HG03135 (cell line): ENCODE results near the gene CRY1.
"Not testable (repeated sequence)": the region's sequence is repeated elsewhere in the genome, so short reads cannot be mapped to it uniquely, and the experiment has no call there.

Experiments used
- ATAC-seq: cut with Tn5 transposase; IDR thresholded peaks from one replicate; pipeline ENCODE4 v1.9.1; 2021; ENCODE audit warnings: mild to moderate bottlenecking, moderate library complexity; ENCODE audit not compliant: unreplicated experiment

The CRY1 gene

DNA sequence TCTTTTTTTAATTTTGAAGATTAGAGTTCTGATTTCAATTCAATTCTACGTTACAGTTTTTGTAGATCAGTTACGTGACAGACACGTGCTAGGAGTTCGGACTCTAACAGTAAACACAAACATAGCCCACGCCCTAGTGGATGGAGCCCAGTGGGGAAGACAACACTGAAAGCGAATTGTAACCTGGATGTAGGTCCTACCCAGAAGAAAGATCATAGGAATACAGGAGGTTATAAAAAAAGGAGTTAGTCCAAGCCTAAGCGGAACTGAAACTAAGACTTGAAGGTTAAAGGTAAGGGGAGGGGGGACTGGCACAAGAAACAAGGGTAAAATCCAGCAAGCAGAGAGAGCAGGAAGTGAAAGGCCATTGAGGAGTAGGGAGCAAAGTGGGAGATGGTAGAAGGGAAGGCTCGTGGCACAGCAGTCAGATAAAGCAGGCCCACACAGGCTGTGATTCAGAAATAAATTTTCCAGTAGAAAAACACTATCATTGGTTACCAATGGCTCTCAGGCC lies 15.7 kb upstream of the CRY1 start:
- no peak for ATAC-seq

DNA sequence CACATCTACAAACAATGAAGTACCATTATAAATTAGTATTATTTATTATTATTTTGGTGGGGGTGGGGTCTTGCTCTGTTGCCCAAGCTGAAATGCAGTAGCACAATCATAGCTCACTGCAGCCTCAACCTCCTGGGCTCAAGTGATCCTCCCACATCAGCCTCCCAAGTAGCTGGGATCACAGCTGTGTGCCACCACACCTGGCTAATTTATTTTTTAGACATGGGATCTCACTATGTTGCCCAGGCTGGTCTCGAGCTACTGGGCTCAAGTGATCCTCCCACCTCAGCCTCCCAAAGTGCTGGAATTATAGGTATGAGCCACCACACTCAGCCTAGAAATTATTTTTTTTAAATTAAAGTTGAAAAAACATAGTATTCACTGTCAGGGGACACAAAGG lies 15.0 kb upstream of the CRY1 start:
- ATAC-seq, result not testable (repeated sequence)

DNA sequence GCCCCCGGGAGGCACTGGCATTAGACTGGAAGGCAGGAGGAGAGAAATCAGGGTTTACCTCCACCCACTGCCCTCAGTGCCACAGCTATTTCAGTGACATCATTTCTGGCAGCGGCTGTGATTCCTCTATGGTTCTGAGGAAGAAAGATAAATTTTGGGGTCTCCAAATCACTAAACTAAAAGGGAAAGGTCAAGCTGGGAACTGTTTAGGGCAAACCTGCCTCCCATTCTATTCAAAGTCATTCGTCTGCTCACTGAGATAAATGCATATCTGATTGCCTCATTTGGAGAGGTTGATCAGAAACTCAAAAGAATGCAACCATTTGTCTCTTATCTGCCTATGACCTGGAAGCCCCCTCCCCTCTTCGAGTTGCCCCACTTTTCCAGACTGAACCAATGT lies 14.0 kb upstream of the CRY1 start:
- no peak for ATAC-seq

DNA sequence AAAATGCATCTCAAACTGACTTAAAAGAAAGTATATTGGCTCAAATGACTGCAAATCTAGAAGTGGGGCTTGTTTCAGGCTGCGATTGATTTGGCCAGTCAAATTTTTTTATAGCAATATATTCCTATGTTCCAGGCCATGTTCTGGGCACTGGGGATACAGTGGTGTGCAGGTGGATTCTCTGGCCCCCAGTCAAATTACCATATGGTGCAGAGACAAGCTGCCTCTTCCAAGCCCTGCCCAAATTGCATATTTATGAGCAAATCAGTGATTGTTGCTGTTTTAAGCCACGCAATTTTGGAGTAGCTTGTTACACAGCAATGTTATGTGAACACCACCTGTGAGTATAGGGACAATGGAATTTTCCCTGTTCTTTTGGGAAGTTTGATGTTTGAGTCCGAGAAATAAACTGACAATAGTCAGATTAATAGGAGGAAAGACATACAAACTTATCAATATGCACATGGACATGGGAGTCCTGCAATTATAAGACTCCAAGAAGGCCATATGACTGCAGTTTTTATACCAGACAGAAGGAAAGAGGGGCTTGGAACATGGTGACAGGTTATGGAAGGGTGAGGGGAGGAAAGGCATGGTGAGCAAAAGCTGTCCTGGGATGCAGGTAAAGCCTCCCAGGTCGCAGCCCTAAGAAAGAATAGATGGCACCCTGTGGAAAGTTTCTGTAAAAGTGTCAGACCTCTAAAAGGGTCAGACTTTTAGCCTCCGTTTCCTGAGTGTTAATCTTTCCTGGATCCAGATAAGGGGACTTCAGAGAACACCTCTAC lies 13.1 kb upstream of the CRY1 start:
- ATAC-seq, result no peak

DNA sequence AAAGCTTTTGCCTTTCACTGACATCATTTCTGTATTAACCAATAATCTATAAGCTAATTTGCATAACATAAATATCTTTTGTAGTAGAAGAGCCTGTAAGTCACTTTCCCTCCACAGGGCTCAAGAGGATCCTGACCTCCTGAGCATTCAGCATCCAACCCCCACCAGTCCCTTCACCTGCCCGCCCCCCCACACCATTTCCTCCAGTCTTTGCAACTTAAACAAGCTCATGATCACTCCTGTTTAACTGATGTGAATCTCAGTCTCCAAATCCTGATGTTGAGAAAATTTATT lies 12.0 kb upstream of the CRY1 start:
- no peak for ATAC-seq

DNA sequence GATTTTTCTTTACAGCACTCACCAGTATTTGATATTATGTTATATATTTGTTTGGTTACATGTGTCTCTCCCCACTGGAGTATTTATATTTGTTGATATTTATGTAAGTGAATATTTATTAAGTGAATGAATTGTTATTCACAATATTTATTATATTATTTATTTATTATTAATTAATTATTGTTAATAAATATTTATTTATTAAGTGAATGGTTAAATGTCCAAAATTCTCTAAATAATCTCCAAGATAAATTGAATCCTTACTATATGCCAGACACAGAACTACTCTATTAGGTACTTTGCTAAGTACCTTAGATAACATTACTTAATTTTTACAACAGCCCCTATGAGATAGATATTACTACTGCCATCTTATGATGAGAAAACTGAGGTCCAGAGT lies 10.2 kb upstream of the CRY1 start:
- ATAC-seq, result no peak

DNA sequence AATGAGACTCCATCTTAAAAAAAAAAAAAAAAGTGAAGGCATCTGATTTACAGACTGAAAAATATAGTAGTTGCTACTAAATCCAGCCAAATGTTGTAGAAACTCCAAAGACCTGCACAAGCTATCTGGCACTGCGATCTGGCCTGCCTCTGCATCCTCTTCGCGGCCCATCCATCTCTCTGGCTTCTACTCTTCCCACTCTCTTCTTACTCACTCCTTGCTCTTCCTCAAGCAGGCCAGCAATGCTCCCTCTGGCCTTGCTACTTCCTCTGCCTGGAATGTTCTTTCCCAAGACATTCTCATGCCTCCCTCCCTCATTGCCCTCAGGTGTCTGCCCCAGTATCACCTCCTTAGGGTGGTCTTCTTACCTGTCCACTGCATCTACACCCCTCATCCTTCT lies 9.7 kb upstream of the CRY1 start:
- no peak for ATAC-seq

DNA sequence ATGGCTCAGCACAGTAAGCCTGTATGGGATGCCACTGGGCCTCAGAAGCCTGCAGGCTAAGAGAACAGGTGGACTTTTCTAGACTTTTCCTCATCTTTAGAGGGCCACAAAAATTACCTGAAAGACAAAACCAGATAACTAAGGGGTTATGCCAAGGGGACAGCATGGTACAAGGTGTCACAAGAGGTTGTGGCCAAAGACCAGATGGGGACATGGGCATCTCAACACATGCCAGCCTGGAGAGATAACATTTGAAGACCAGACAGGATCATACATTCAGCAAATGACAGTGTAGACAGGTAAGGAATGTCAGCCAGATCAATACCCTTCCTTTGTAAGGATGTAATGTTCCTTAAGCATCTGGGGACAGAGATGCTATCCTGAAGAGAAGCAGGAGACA lies 8.9 kb upstream of the CRY1 start:
- ATAC-seq, result no peak

DNA sequence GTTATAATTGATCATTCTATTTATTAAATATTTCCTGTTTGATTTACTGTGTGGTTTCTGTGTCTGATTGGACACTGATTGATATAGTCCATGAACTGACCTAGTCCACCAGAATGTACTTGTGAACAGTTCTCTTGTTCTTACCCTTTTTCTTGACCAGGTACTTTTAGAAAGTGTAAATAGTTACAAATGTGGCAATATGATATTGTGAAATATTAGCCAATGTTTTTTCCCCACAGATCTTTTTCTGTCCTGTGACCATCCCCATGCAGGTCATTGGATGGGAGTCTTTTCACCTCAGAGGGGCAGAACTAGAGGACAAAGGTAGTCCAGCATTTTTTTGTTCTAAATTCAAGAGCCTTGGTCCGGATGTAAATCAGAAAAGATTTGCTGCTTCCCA lies 8.3 kb upstream of the CRY1 start:
- ATAC-seq, result no peak

DNA sequence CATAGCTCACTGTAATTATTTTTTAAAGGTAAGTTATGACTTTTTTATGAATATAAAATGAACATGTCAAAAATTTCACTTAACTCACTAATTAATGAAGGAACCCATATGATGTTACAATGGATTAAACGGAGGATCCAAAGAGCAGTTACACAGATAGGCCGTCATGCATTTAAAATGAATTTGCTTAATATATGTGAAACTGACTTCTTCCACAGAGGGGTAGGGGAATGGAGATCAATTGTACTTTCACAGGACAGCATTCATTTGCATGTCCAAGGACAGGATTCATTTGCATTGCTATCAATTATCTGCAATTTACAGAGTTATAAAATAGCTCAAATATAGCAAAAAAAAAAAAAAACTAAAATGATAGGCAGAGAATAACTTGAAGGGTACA lies 6.6 kb upstream of the CRY1 start:
- no peak for ATAC-seq

DNA sequence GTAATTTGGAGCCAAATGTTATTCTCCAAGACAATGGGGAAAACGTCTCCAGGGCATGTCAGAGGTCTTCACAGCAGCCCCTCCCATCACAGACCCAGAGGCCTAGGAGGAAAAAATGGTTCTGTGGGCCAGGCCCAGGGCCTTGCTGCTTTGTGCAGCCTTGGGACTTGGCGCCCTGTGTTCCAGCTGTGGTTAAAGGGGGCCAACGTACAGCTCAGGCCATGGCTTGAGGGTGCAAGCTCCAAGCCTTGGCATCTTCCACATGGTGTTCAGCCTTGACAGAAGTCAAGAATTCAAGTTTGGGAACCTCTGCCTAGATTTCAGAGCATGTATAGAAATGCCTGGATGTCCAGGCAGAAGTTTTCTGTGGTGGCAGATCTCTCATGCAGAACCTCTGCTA lies 3.2 kb upstream of the CRY1 start:
- ATAC-seq, result no peak

DNA sequence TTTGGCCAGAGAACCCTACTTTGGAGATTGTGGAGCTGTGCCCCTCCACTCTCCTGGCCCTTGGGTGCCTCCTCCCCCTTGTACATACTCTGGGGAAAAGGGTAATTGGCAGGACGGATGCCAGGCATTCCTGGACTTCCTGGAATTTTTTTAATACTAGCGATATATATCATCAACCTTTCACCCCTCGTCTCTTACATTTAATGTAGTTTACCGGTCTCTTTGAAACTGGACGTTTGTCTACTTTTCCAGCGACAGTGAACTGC lies 767 bp upstream of the CRY1 start:
- ATAC-seq, result no peak

DNA sequence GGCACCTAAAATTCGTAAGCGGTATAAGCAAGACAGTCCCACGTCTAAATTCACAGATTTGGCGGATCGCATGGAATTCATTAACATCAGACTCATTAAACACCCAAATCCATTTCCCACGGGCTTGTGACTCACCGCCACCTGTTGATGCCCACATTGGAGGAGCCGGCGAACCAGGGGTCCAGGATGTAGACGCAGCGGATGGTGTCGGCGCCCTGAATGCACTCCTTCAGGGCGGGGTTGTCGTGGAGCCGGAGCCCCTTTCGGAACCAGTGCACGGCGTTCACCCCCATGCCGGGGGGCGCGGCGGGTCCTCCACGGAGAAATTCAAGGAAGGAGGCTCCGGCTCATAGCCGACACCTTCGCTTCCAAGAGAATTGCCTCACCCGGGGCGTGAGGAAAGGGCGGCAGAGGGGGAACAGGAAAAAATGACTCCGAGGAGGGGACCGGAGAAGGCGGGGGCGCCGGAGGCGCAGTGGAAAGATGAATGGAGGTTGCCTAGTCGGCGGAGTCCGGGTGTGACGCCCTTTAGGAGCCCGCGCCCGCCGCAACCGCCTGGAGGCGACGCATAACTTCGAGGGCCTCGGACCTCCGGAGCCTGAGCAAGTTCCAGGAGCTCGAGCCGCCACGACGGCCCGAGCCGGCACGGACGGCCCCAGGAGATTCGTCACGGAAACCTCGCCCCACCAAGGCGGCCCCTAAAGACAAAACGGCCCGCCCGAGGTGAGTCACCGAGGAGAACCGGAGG lies 506 bp downstream of the CRY1 start:
- ATAC-seq, result peak; percentile 31

DNA sequence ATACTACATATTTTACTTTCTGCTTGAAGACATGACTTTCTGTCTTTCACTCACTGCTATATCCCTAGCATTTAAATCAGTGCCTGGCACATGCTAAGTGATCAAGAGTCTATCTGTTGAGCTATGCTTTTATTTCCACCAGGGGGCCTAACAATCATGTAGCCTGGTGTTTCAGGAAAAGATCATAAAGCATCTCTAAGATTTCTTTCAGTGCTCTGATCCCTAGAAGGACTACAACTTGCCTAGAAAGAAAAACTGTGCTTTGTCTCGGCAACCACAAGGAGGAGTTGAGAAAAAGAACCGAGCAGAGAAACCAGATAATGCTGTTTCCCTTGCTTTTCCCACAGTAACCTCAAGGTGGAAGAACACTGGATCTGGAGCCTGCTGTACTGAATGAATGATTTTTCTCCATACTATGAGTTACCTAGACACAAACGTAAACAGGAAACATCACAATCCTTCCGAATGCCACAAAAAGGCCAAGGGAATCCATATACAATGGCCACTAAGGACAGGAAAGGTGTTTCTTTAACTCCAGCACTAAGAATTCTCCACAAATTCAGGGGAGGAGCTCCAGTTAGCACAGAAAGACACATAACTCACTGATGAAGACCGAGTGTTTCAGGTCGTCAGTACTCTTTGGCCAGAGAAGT lies 1.2 kb downstream of the CRY1 start:
- ATAC-seq, result no peak

DNA sequence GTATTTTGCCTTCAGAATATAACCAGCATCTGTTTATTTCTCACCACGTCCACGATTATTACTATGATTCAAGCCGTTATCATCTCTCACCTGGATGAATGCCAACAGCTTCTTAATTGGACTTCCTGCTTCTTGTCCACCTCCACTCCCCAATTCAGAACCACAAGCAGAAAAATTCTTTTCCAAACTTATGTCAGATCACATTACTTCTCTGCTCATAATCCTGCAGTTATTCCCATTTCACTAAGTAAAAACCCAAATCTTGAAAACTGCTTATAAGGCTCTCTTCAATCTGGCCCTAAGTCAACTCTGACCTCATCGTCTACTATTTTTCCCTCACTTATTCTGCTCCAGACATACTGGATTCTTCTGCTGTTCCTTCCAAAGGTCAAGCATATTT lies 2.0 kb downstream of the CRY1 start:
- no peak for ATAC-seq

DNA sequence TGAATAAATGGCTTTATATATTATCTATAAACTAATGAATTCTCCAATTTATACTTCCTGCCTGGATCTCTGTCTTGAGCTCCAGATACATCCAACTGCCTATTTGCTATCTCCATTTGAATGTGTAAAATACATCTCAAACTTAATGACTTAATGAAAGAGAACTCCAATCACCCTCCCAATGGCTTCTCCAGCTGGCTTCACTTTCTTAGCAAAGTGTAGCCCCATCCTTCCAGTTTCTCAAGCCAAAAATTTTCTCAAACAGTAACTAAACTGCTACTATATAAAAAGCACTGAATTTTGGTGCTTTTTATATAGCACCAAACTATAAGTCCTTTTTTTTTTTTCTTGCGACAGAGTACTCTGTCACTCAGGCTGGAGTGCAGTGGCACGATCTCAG lies 2.6 kb downstream of the CRY1 start:
- no peak for ATAC-seq

DNA sequence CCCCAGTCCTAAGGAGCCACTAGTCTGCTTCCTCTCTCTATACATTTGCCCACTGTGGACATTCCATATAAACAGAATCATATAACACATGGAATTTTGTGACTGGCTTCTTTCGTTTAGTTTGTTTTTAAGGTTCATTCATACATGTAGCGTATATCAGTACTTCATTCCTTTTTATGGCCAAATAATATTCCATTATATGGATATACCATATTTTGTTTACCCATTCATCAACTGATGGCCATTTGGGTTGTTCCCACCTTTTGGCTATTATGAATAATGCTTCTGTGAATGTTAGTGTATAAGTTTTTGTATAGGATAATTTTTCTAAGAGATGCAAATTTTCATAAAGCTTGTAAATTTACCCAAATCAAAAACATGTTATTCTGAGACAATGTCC lies 4.4 kb downstream of the CRY1 start:
- ATAC-seq, result no peak

DNA sequence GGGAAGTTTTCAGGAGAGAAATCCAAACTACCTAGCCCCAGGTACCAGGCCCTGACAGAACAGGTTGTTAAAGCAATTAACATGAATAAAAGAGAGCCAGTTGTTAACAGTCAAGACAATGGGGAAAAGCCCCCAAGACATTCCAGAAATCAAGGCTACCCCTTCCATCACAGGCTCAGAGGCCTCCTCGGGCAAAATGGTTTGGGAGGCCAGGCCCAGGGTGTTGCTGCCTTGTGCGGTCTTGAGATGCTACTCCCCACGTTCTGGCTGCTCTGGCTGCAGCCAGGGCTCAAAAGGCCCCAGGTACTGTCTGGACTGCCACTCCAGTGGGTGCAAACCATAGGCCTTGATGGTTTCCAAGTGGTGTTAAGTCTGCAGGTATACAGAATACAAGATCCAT lies 7.0 kb downstream of the CRY1 start:
- ATAC-seq, result no peak

DNA sequence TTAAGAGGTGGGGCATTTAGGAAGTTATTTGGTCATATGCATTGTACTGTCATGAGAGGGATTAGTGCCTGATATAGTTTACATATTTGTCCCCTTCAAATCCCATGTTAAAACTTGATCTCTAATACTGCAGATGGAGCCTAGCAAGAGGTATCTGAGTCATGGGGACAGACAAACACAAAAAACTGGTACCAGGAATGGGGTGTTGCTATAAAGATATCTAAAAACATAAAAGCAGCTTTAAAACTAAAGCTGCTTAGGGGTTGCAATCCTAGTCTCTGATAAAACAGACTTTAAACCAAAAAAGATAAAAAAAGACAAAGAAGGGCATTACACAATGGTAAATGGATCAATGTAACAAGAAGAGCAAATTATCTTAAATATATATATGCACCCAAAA lies 11.6 kb downstream of the CRY1 start:
- no peak for ATAC-seq

DNA sequence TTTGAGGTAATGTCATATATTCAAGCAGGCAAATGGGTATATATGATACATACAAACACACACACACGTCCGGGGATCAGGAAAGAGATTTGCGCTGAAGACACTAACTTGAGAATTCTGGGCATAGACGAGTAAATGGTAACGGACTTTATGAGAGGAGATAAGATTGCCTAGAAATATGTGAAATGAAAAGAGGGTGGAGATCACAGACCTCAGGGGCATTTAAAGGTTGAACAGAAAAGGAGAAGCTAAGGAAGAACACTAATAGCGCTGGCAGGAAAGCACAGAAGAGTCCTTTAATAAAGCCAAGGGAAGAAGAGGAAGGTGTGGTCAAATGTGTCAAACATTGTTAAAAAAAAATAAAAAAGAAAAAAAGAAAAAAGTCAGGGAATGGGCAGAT lies 13.1 kb downstream of the CRY1 start:
- no peak for ATAC-seq

DNA sequence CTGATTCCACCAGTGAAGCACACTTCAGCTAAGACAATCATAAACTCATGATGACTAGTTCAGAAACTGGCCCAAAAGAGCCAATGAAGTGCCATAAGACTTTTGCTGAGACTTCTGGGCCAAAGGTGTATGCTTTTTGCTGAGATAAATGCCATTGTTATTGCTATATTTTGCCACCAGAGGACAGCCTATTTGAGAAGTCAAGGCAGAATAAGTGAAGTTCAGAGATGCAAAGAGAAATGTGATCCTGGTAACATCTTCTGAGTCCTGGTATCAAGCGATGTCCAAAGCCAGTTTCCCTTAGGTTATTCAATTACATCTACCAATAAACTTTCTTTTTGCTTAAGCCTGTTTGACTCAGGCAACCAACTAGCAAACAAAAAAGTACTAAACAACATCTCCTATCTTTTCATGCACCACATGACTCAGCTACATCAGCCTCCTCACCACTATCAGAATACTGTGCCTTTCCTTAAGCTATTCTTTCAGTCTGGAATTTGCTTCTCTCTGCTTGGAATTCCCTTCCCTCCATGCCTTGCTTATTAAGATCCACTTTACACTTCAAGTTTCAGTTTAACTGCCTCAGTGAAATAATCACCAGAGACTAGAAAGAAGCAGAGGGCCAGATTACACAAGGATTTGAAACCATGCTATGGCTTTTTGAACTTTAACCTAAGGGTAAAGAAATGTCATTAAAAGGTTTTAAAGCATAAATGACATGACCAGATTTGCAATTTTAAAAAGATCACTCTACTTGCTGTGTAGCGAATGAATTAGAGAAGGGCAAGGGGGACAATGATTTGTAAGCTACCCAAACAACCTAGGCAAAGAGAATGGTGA lies 14.0 kb downstream of the CRY1 start:
- no peak for ATAC-seq

DNA sequence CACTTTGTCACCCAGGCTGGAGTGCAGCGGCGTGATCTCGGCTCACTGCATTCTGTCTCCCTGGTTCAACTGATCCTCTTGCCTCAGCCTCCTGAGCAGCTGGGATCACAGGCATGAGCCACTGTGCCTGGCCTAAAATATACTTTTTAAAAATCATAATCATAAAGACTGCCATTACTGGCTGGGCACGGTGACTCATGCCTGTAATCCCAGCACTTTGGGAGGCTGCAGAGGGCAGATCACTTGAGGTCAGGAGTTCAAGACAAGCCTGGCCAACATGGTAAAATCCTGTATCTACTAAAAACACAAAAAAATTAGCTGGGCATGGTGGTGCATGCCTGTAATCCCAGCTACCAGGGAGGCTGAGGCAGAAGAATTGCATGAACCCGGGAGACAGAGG lies 20.1 kb downstream of the CRY1 start:
- ATAC-seq, result not testable (repeated sequence)
